WTC11 (cell line): ENCODE results near the gene MRPL47.

Source experiments
- ATF2 ChIP-seq: sonication (generic); formaldehyde crosslinking; IDR thresholded peaks from 2 replicates; pipeline ENCODE4 v1.8.1; 2022; ENCODE audit warnings: low read depth, missing genetic modification reagents, borderline replicate concordance
- ATF6 ChIP-seq: sonication (generic); formaldehyde crosslinking; IDR thresholded peaks from 2 replicates; pipeline ENCODE4 v1.8.1; 2023; ENCODE audit warnings: mild to moderate bottlenecking, missing genetic modification reagents
- ETV6 ChIP-seq: sonication (generic); formaldehyde crosslinking; IDR thresholded peaks from 2 replicates; pipeline ENCODE4 v1.8.1; 2022; ENCODE audit warnings: mild to moderate bottlenecking, missing genetic modification reagents
- HMGXB4 ChIP-seq: sonication (generic); formaldehyde crosslinking; IDR thresholded peaks from 2 replicates; pipeline ENCODE4 v1.8.1; 2023; ENCODE audit warnings: mild to moderate bottlenecking, moderate library complexity, missing genetic modification reagents
- JUN ChIP-seq: sonication (generic); formaldehyde crosslinking; IDR thresholded peaks from 2 replicates; pipeline ENCODE4 v1.8.0; 2023; ENCODE audit warnings: mild to moderate bottlenecking, missing genetic modification reagents
- NFYB ChIP-seq: sonication (generic); formaldehyde crosslinking; conservative IDR thresholded peaks from 2 replicates; pipeline ENCODE4 v1.8.0; 2022; ENCODE audit warnings: low read depth, missing genetic modification reagents
- NR2C2 ChIP-seq: sonication (generic); formaldehyde crosslinking; IDR thresholded peaks from 2 replicates; pipeline ENCODE4 v1.8.0; 2022; ENCODE audit warnings: mild to moderate bottlenecking, missing genetic modification reagents
- OVOL2 ChIP-seq: fragments of 250-450 bp; sonication (Bioruptor Pico); IDR thresholded peaks from 2 replicates; pipeline ENCODE4 v1.9.0; 2021; ENCODE audit warnings: mild to moderate bottlenecking, borderline replicate concordance
- SMAD3 ChIP-seq: sonication (generic); formaldehyde crosslinking; IDR thresholded peaks from 2 replicates; pipeline ENCODE4 v1.8.0; 2022; ENCODE audit warnings: missing genetic modification reagents, mild to moderate bottlenecking, borderline replicate concordance
- TP53 ChIP-seq: sonication (generic); formaldehyde crosslinking; IDR thresholded peaks from 2 replicates; pipeline ENCODE4 v1.8.1; 2023; ENCODE audit warnings: mild to moderate bottlenecking, missing genetic modification reagents
- USF1 ChIP-seq: sonication (generic); formaldehyde crosslinking; IDR thresholded peaks from 2 replicates; pipeline ENCODE4 v1.8.0; 2022; ENCODE audit warnings: mild to moderate bottlenecking, missing genetic modification reagents
- USF2 ChIP-seq: sonication (generic); formaldehyde crosslinking; IDR thresholded peaks from 2 replicates; pipeline ENCODE4 v1.8.1; 2023; ENCODE audit warnings: mild to moderate bottlenecking, missing genetic modification reagents, moderate library complexity
- TF ChIP-seq, protein P1 (sequence below): fragments of 200-600 bp; IDR thresholded peaks from 2 replicates; pipeline ENCODE4 v1.8.0; 2022; ENCODE audit warnings: antibody characterized with exemption

GRCh38 chr3:179613807-179614206 is 9.4 kb upstream of the MRPL47 start:
- TF ChIP-seq, protein P1, sequence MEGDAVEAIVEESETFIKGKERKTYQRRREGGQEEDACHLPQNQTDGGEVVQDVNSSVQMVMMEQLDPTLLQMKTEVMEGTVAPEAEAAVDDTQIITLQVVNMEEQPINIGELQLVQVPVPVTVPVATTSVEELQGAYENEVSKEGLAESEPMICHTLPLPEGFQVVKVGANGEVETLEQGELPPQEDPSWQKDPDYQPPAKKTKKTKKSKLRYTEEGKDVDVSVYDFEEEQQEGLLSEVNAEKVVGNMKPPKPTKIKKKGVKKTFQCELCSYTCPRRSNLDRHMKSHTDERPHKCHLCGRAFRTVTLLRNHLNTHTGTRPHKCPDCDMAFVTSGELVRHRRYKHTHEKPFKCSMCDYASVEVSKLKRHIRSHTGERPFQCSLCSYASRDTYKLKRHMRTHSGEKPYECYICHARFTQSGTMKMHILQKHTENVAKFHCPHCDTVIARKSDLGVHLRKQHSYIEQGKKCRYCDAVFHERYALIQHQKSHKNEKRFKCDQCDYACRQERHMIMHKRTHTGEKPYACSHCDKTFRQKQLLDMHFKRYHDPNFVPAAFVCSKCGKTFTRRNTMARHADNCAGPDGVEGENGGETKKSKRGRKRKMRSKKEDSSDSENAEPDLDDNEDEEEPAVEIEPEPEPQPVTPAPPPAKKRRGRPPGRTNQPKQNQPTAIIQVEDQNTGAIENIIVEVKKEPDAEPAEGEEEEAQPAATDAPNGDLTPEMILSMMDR: no peak
- TF ChIP-seq USF1 (CRISPR knock-in tag) (no peak), USF2 (CRISPR knock-in tag) (no peak), ATF6 (CRISPR knock-in tag) (no peak), OVOL2 (CRISPR knock-in tag) (no peak), SMAD3 (CRISPR knock-in tag) (no peak), NFYB (CRISPR knock-in tag) (no peak), TP53 (CRISPR knock-in tag) (no peak), HMGXB4 (CRISPR knock-in tag) (no peak), ETV6 (CRISPR knock-in tag) (no peak), NR2C2 (CRISPR knock-in tag) (no peak), ATF2 (CRISPR knock-in tag) (no peak), JUN (no peak)
